K562 (cell line): Measurements from ENCODE around the gene PABPC3. TPM values are rescaled to one million over a fixed set of nuclear protein-coding genes. Genes with fewer than 3 reads are reported as not detected.

ENCODE experiments used
- ATAC-seq: fragments of 200-7000 bp; cut with Tn5 transposase; 3 replicates; pipeline ENCODE4 v1.9.1; 2020; ENCODE audit warnings: moderate library complexity
- Bru-seq: library from RNA; stranded (reverse); fragments of 400-500 nt; gene quantifications from one replicate; lab custom pipeline; 2021; lab: Mats Ljungman, UMichigan
- BruChase-seq, 2 experiments: library from RNA; stranded (reverse); fragments of 400-500 nt; gene quantifications; one replicate each; lab custom pipeline; 2021; lab: Mats Ljungman, UMichigan
- BruUV-seq: library from RNA; stranded (reverse); fragments of 400-500 nt; replicated peaks from 2 replicates; lab custom pipeline; 2021; lab: Mats Ljungman, UMichigan
- CTCF ChIA-PET: fragments of 300-600 bp; formaldehyde crosslinking; extraction: SDS; loops from one replicate; lab custom pipeline; 2021; ENCODE audit warnings: low intra/inter-chr PET ratio; lab: Yijun Ruan, JAX
- POLR2A ChIA-PET: fragments of 300-600, 350-650 bp; sonication (Branson Sonifier 250); formaldehyde crosslinking; extraction: SDS; loops from one replicate; lab custom pipeline; 2021; ENCODE audit warnings: antibody characterized with exemption, inconsistent platforms; lab: Yijun Ruan, JAX
- DNase-seq, 4 experiments: peaks; one replicate each; pipeline versions ENCODE4 v3.0.0 to v3.0.0-alpha.2; 2011 to 2018; ENCODE audit warnings: low spot score in 3 of 4, mixed read lengths in 3 of 4; ENCODE audit errors: extremely low read depth in 1 of 4
- FAIRE-seq: peaks from 2 replicates; lab custom pipeline; 2011; peaks lifted over from hg19 to GRCh38; lab: Jason Lieb, UNC
- H2AFZ ChIP-seq: 2 replicates; pipeline ENCODE4 v1.6.0; 2011; ENCODE audit warnings: low read depth, low read length, control low read depth, inconsistent platforms
- H3K27ac ChIP-seq: fragments of 200-600 bp; 3 replicates; pipeline ENCODE4 v1.8.0; 2011; ENCODE audit warnings: low read depth, mild to moderate bottlenecking, control low read depth, inconsistent platforms, low read length, moderate library complexity, mixed read lengths; ENCODE audit errors: extremely low read depth
- H3K27me3 ChIP-seq, 2 experiments: fragments of 300-600 bp in 1 of 2; 2 replicates in 1 of 2; 3 replicates in 1 of 2; pipeline versions ENCODE4 v1.6.0 to v1.8.0; 2011; ENCODE audit warnings: inconsistent platforms in 2 of 2, low read length in 2 of 2, mild to moderate bottlenecking in 1 of 2, mixed read lengths in 1 of 2, moderate library complexity in 1 of 2; ENCODE audit not compliant: control insufficient read depth in 2 of 2, insufficient read depth in 2 of 2
- H3K36me3 ChIP-seq: fragments of 300-600 bp; 3 replicates; pipeline ENCODE4 v1.8.0; 2011; ENCODE audit warnings: mild to moderate bottlenecking, low read length, inconsistent platforms; ENCODE audit not compliant: control insufficient read depth, insufficient read depth
- H3K4me1 ChIP-seq, 2 experiments: fragments of 200-600 bp in 1 of 2; replicated peaks in 1 of 2; 2 replicates in 1 of 2; 3 replicates in 1 of 2; pipeline versions ENCODE4 v1.5.1 to v1.8.0; 2011; ENCODE audit warnings: inconsistent platforms in 2 of 2, low read length in 2 of 2, mild to moderate bottlenecking in 1 of 2, mixed read lengths in 1 of 2, moderate library complexity in 1 of 2; ENCODE audit not compliant: control insufficient read depth in 2 of 2, insufficient read depth in 2 of 2
- H3K4me2 ChIP-seq: 2 replicates; pipeline ENCODE4 v1.6.1; 2011; ENCODE audit warnings: low read length, control low read depth, inconsistent platforms, mixed read lengths; ENCODE audit not compliant: insufficient read depth
- H3K4me3 ChIP-seq: fragments of 200-600 bp; sonication (generic), shearing (Covaris generic); 2 replicates; pipeline ENCODE4 v1.5.1; 2016; ENCODE audit warnings: control low read depth, inconsistent platforms
- H3K79me2 ChIP-seq: fragments of 200-600 bp; 3 replicates; pipeline ENCODE4 v1.8.0; 2011; ENCODE audit warnings: low read length, inconsistent platforms; ENCODE audit not compliant: control insufficient read depth, insufficient read depth
- H3K9ac ChIP-seq, 2 experiments: 2 replicates each; pipeline versions ENCODE4 v1.6.0 to v1.6.1; 2011; ENCODE audit warnings: low read depth in 2 of 2, low read length in 2 of 2, control low read depth in 1 of 2, inconsistent platforms in 1 of 2, mild to moderate bottlenecking in 1 of 2, mixed read lengths in 1 of 2; ENCODE audit not compliant: insufficient read depth in 1 of 2
- H3K9me1 ChIP-seq: one replicate; pipeline ENCODE4 v1.6.0; 2011; ENCODE audit warnings: inconsistent platforms, mild to moderate bottlenecking, low read length, moderate library complexity; ENCODE audit not compliant: control insufficient read depth, insufficient read depth
- H3K9me3 ChIP-seq: replicated peaks from 2 replicates; pipeline ENCODE4 v1.5.1; 2011; ENCODE audit warnings: low read depth, low read length, inconsistent platforms; ENCODE audit not compliant: control insufficient read depth, insufficient read depth
- H4K20me1 ChIP-seq: replicated peaks from 2 replicates; pipeline ENCODE4 v1.6.1; 2011; ENCODE audit warnings: low read length, inconsistent platforms, mixed read lengths; ENCODE audit not compliant: control insufficient read depth, insufficient read depth
- CBX2 ChIP-seq: fragments of 200-600 bp; sonication (generic); IDR thresholded peaks from one replicate; pipeline ENCODE4 v1.6.1; 2012; ENCODE audit warnings: mild to moderate bottlenecking, low read length, inconsistent platforms; ENCODE audit not compliant: insufficient read depth, poor library complexity, severe bottlenecking
- GABPB1 ChIP-seq: sonication (generic); formaldehyde crosslinking; IDR thresholded peaks from 2 replicates; pipeline ENCODE4 v1.8.0; 2022; ENCODE audit warnings: mild to moderate bottlenecking, missing genetic modification reagents
- KDM1A ChIP-seq, 2 experiments: fragments of 450-650 bp; IDR thresholded peaks; 2 replicates each; pipeline ENCODE4 v1.6.1; 2016; ENCODE audit warnings: mild to moderate bottlenecking in 2 of 2
- PRMT5 ChIP-seq: sonication (generic); formaldehyde crosslinking; IDR thresholded peaks from 2 replicates; pipeline ENCODE4 v1.5.0; 2020; ENCODE audit warnings: missing genetic modification reagents
- SP2 ChIP-seq: IDR thresholded peaks from 2 replicates; pipeline ENCODE4 v1.6.1; 2011; ENCODE audit warnings: mild to moderate bottlenecking, low read depth, low read length, moderate library complexity; ENCODE audit not compliant: poor library complexity, severe bottlenecking; ENCODE audit errors: extremely low read depth
- ZNF77 ChIP-seq: fragments of 250-450 bp; sonication (Bioruptor Pico); IDR thresholded peaks from 2 replicates; pipeline ENCODE4 v1.5.0; 2020
- WGBS: fragments of 100-300 bp; shearing (Covaris generic); methylation state at CpG from one replicate; pipeline ENCODE4 v1.1.6; 2016; ENCODE audit warnings: low coverage, mixed read lengths; ENCODE audit not compliant: insufficient coverage; ENCODE audit errors: missing lambda C conversion rate; 5-methylcytosine and 5-hydroxymethylcytosine counted together
- in situ Hi-C: fragments of 300-500 bp; cut with MboI; formaldehyde crosslinking; loops from 4 replicates; pipeline ENCODE4 v1.15.0; 2018; ENCODE audit warnings: inconsistent platforms, mixed read lengths
- intact Hi-C: fragments of 100-400 bp; cut with micrococcal nuclease; formaldehyde crosslinking; loops from 2 replicates; pipeline ENCODE4 v1.14.2; 2022
- long read RNA-seq, 3 experiments: library from polyadenylated mRNA in 2 of 3; library from RNA in 1 of 3; unstranded in 2 of 3; stranded (forward) in 1 of 3; transcript quantifications; one replicate each; pipeline ENCODE4 v2.0.0, GENCODE V29; 2019 to 2022
- polyA minus RNA-seq, 3 experiments: library from RNA; depleted of rRNA, polyadenylated mRNA; stranded (reverse); fragments of >200 nt; gene quantifications; 2 replicates each; pipeline ENCODE4 v1.2.3, GENCODE V29; 2011
- polyA plus RNA-seq, 8 experiments: library from polyadenylated mRNA; depleted of rRNA in 4 of 8; stranded (reverse) in 5 of 8; unstranded in 3 of 8; fragments of >200 nt; fragmentation: Nextera tagmentation in 2 of 8; fragmentation: Illumina TruSeq in 1 of 8; extraction: Ambion mirVana in 2 of 8; extraction: Trizol in 1 of 8; gene quantifications; 2 replicates each; pipeline versions ENCODE4 v1.2.1 to v1.2.3, GENCODE V29; 2011 to 2014; ENCODE audit warnings: inconsistent platforms in 1 of 8, missing spikeins in 1 of 8
- total RNA-seq, 7 experiments: library from RNA; depleted of rRNA in 6 of 7; stranded (reverse); fragments of >200 nt in 6 of 7; fragmentation: Illumina TruSeq in 2 of 7; extraction: Trizol in 2 of 7; gene quantifications; 2 replicates each; pipeline versions ENCODE4 v1.2.1 to v1.2.3, GENCODE V29; 2011 to 2021; ENCODE audit warnings: low replicate concordance in 1 of 7

PABPC3 gene
- 0.46 TPM in 1 of 2 replicates, not detected in the other for total RNA-seq (2011; cell fraction: chromatin; rRNA removed; ENCODE audit: low replicate concordance)
- not detected in 2 replicates for total RNA-seq (2011; cell fraction: nucleolus; rRNA removed)
- 0.15 TPM in 1 of 2 replicates, not detected in the other for total RNA-seq (2011; cell fraction: nucleoplasm; rRNA removed)
- total RNA-seq (2014; rRNA removed) (0.04 and 0.05 TPM in 2 replicates), total RNA-seq (2014; rRNA removed; fragmentation: Illumina TruSeq; extraction: Trizol) (0.25 and 0.26 TPM in 2 replicates), total RNA-seq (2015; rRNA removed; fragmentation: Illumina TruSeq; extraction: Trizol) (0.07 and 0.08 TPM in 2 replicates), total RNA-seq (2021) (0.18 and 0.29 TPM in 2 replicates), polyA plus RNA-seq (2011; rRNA removed) (0.41 and 0.49 TPM in 2 replicates), polyA plus RNA-seq (2014; fragmentation: Illumina TruSeq; extraction: Trizol) (0.64 and 0.80 TPM in 2 replicates), polyA plus RNA-seq (2014; fragmentation: Nextera tagmentation; extraction: Ambion mirVana) (under 1 TPM; 0.18 to 0.32 TPM), polyA plus RNA-seq (2014; rRNA removed) (0.12 and 0.20 TPM in 2 replicates), polyA minus RNA-seq (2011; rRNA and poly(A)+ RNA removed) (0.49 and 0.63 TPM in 2 replicates), Bru-seq, nascent RNA (percentile 20 among the genes with signal in this experiment), BruChase-seq, experiment 1, labeled RNA remaining after a 2-hour chase (percentile 21 among the genes with signal in this experiment), BruChase-seq, experiment 2, labeled RNA remaining after a 6-hour chase (not detected)
- polyA plus RNA-seq (2011; cell fraction: cytosol; rRNA removed) = 0.10 and 0.13 TPM in 2 replicates
- polyA plus RNA-seq (2011; cell fraction: nucleus; rRNA removed) = 0.03 and 0.10 TPM in 2 replicates
- polyA plus RNA-seq (2012) = 0.42 and 0.51 TPM in 2 replicates
- polyA minus RNA-seq (2011; cell fraction: cytosol; rRNA and poly(A)+ RNA removed) = not detected in 2 replicates
- not detected in 2 replicates for polyA minus RNA-seq (2011; cell fraction: nucleus; rRNA and poly(A)+ RNA removed)
- long read RNA-seq, experiment 1 = 0 reads
- long read RNA-seq, experiment 2 = 0 reads
- long read RNA-seq, experiment 3 = 0 reads

DNA sequence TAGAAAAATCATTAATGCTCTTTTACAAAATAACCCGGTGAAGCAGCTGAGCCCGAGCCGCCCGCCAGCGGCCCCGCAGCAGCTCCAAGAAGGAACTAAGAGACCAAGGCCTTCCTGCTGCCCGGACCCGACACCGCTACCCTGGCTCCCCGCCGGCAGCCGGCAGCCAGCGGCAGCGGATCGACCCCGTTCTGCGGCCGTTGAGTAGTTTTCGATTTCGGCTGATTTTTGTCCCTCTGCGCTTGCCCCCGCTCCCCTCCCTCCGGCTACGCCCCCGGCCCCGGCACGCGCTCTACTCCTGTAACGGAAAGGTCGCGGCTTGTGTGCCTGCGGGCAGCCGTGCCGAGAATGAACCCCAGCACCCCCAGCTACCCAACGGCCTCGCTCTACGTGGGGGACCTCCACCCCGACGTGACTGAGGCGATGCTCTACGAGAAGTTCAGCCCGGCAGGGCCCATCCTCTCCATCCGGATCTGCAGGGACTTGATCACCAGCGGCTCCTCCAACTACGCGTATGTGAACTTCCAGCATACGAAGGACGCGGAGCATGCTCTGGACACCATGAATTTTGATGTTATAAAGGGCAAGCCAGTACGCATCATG, at the start of gene PABPC3:
Gene PABPC3, plus strand, starts transcription at position 286 of the 603 bp plus-strand sequence. Its CDS starts 63 bp downstream, at position 349.
- intact Hi-C loops = no loop called here
- CTCF ChIA-PET = no interaction called here
- Histone ChIP-seq H3K4me1 (no peaks in the 10 kb centered on the region), H3K79me2 (no peaks in the 10 kb centered on the region), H3K4me2 (no peak within 1 kb of the TSS), H3K27ac (no peak within 1 kb of the TSS), H3K9ac (no peak within 1 kb of the TSS), H3K9me1 (no peaks in the 10 kb centered on the region), H3K27me3 (peaks cover 0 to 14% of the 10 kb centered on the region in 2 experiments; a peak in 4 of 5 replicates), H3K36me3 (no peaks in the 10 kb centered on the region), H3K4me3 (no peak within 1 kb of the TSS), H4K20me1 (no peaks in the 10 kb centered on the region), H2AFZ (no peak within 1 kb of the TSS), H3K9me3 (no peaks in the 10 kb centered on the region)
- WGBS = 32% methylated on average over 17 of the region's 50 CpGs
- no TSS peak for BruUV-seq
- TF ChIP-seq CBX2 = peak; percentile 44
- TF ChIP-seq ZNF77 (CRISPR knock-in tag) = no peak
- no peak for TF ChIP-seq PRMT5
- no peak for TF ChIP-seq KDM1A (IDR thresholded peaks at IDR 0.05)
- TF ChIP-seq GABPB1 (CRISPR knock-in tag) = no peak
- TF ChIP-seq SP2 = no peak
- no peak for ATAC-seq
- POLR2A ChIA-PET = no interaction called here
- DNase-seq = no peak
- in situ Hi-C loops = no loop called here
- no peak for FAIRE-seq
